KOPT-K1 (cell line): ENCODE results near the gene HDGFL3.
"Not testable (repeated sequence)": the region's sequence is repeated elsewhere in the genome, so short reads cannot be mapped to it uniquely, and the experiment has no call there.

Experiments used
- H3K27ac ChIP-seq: fragments of 200-600 bp; sonication (generic); 2 replicates; pipeline ENCODE4 v1.5.1; 2016; ENCODE audit warnings: antibody characterized with exemption, mild to moderate bottlenecking, low read depth, low read length; ENCODE audit not compliant: poor library complexity, severe bottlenecking
- H3K36me3 ChIP-seq: fragments of 200-600 bp; sonication (generic); 2 replicates; pipeline ENCODE4 v1.5.1; 2017; ENCODE audit warnings: antibody characterized with exemption, mild to moderate bottlenecking, low read length, moderate library complexity; ENCODE audit not compliant: insufficient read depth
- H3K9me3 ChIP-seq: fragments of 200-600 bp; sonication (generic); 2 replicates; pipeline ENCODE4 v1.5.1; 2017; ENCODE audit warnings: antibody characterized with exemption, low read length, mild to moderate bottlenecking; ENCODE audit not compliant: insufficient read depth, poor library complexity, severe bottlenecking

Gene HDGFL3

DNA sequence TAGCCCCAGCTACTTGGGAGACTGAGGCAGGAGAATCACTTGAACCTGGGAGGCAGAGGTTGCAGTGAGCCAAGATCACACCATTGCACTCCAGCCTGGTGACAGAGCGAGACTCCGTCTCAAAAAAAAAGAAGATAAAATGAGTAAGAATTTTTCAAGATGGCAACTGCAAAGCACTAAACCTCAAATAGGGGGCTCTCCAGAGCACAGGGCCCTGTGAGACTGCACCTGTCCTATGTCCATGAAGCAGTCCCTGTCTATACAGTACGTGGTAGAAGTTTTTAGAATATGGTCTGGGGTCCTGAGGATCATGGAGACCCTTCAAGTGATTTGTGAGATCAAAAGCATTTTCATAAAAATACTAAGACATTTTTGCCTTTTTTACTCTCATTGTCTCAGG is 122.2 kb downstream of the HDGFL3 start:
- H3K9me3 ChIP-seq, H3K27ac ChIP-seq, H3K36me3 ChIP-seq: not testable (repeated sequence)

DNA sequence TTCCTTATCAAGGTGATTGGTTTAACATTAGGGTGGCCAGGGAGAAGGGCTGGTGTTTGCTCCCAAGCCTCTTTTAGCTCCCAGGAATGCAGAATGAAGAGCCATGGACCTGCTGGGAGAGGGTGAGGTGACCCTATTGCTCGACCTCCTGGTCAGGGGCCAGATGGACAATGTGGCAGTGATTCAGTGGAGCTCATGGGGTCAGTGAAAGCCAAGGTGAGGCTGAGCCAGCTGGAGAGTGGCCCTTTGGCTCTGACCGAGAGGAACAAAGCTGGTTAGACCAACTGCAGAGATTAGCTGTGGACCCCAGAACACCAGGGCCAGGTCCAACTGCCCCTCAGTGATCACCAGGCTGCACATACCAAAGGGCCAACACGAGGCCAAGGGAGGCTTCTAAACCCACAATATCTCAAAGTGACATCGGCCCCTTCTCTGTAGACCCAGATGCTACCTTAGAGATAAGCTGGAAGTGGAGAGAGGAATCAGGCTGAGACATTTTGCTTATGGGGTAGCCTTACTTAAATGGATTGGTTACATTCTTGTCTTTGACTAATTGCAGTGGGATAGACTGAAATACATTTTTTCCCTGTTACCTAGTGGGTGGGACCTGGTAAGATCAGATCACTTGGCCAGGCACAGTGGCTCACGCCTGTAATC is 124.8 kb downstream of the HDGFL3 start:
- no peaks in the 10 kb centered on the region for H3K36me3 ChIP-seq
- H3K9me3 ChIP-seq: no peaks in the 10 kb centered on the region
- H3K27ac ChIP-seq: no peak overlapping the region

DNA sequence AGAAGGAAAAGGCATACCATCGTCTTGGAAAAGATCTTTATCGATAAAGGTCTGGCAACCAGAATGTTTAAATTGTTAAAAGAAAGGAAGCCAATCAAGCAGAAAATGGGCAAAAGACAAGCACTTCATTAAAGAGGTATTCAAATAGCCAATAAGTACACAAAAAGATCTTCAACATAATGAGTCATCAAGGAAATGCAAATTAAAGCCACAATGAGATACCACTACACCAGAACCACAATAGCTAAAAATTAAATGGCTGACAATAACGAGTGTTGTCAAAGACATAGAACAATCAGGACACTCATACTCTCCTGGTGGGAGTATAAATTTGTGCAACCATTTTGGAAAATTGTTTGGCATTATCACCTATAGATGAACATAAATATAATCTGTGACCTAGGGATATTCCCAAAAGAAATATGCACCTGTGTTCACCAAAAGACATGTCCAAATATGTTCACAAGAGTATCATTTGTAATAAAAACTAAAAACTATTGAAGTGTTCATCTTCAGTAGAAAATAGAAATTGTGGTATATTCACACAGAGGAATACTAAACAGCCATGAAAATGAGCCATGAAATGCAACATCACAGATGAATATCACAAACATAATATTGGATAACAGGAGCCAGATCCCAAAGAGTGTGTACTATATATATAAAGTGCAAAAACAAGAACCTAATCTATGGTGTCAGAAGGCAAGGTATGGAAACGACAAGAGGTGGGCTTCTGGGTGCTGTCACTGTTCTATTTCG is 126.2 kb downstream of the HDGFL3 start:
- Histone ChIP-seq H3K9me3 (no peaks in the 10 kb centered on the region), H3K36me3 (no peaks in the 10 kb centered on the region), H3K27ac (no peak overlapping the region)

DNA sequence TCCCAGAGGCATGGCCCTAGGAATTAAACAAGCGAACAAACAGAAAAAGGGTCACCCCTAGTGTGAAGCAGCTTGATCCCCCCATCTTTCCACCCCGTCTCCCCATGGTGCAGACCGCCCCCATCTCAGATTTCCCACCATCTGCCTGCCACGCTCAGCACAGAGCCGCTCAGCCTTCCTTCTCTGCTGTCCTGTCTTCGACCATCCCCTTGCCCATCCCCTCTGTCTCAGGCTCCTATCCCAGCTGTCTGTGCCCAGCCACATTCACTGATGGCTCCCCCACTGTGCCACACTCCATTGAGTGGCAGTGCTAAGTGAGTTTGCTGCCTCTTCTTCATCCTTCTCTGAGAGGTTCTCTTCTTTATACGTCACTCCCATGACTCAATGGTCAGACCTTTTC is 128.9 kb downstream of the HDGFL3 start:
- Histone ChIP-seq H3K36me3 (no peaks in the 10 kb centered on the region), H3K9me3 (peaks cover 14% of the 10 kb centered on the region), H3K27ac (no peak overlapping the region)
